Breast epithelium (tissue), 4 donors: ENCODE data around the gene CHD2. TPM values are rescaled to one million over a fixed set of nuclear protein-coding genes. Genes with fewer than 3 reads are reported as not detected.
"Not testable (repeated sequence)": the region's sequence is repeated elsewhere in the genome, so short reads cannot be mapped to it uniquely, and the experiment has no call there.

Experiments
- DNase-seq, 2 donors: peaks; one replicate each; pipeline ENCODE4 v3.0.0-alpha.2; 2019; ENCODE audit warnings: low spot score in 2 of 2
- H3K27ac ChIP-seq, 2 donors: fragments of 200-600 bp; sonication (generic) in 1 of 2; one replicate each; pipeline ENCODE4 v1.5.1; 2016 to 2019; ENCODE audit warnings: mild to moderate bottlenecking in 1 of 2
- H3K27me3 ChIP-seq, 2 donors: fragments of 200-600 bp; sonication (generic) in 1 of 2; one replicate each; pipeline versions ENCODE4 v1.5.1 to v1.6.0; 2017 to 2019; ENCODE audit warnings: control low read depth in 1 of 2, mild to moderate bottlenecking in 1 of 2
- H3K36me3 ChIP-seq: fragments of 200-600 bp; one replicate; pipeline ENCODE4 v1.5.1; 2019
- H3K4me1 ChIP-seq, 2 donors: fragments of 200-600 bp; sonication (generic); one replicate each; pipeline ENCODE4 v1.5.1; 2016 to 2019; ENCODE audit warnings: control low read depth in 1 of 2
- H3K4me3 ChIP-seq, 3 donors: fragments of 200-600 bp; sonication (generic); 1 replicate in 2 of 3; 2 replicates in 1 of 3; pipeline ENCODE4 v1.5.1; 2016 to 2019; ENCODE audit warnings: mild to moderate bottlenecking in 3 of 3, moderate library complexity in 2 of 3
- H3K9me3 ChIP-seq, 2 donors: fragments of 200-600 bp; sonication (generic) in 1 of 2; one replicate each; pipeline ENCODE4 v1.5.1; 2016 to 2019; ENCODE audit warnings: control low read depth in 1 of 2
- POLR2A ChIP-seq: fragments of 450-650 bp; IDR thresholded peaks from one replicate; pipeline ENCODE4 v1.6.1; 2016; ENCODE audit warnings: antibody characterized with exemption, mild to moderate bottlenecking, moderate library complexity
- POLR2AphosphoS5 ChIP-seq, 3 donors: sonication (generic); formaldehyde crosslinking; IDR thresholded peaks; one replicate each; pipeline ENCODE4 v1.6.1; 2017; ENCODE audit warnings: antibody characterized with exemption in 3 of 3
- intact Hi-C: fragments of 100-400 bp; cut with DNase I; formaldehyde crosslinking; loops from one replicate; pipeline ENCODE4 v1.15.1; 2023; ENCODE audit warnings: low total_unique reads
- total RNA-seq, 3 donors: library from RNA; depleted of rRNA; stranded (reverse); fragments of >200 nt; gene quantifications; one replicate each; pipeline ENCODE4 v1.1.0, GENCODE V29; 2016
- TF ChIP-seq, protein P1 (sequence below), 3 donors: fragments of 450-650 bp; IDR thresholded peaks; one replicate each; pipeline ENCODE4 v1.5.1; 2016 to 2017; ENCODE audit warnings: antibody characterized with exemption in 3 of 3, mild to moderate bottlenecking in 3 of 3, moderate library complexity in 3 of 3

CHD2 gene
- total RNA-seq, 3 donors from 2014 or later, result 137 to 215 (median 197) TPM

DNA sequence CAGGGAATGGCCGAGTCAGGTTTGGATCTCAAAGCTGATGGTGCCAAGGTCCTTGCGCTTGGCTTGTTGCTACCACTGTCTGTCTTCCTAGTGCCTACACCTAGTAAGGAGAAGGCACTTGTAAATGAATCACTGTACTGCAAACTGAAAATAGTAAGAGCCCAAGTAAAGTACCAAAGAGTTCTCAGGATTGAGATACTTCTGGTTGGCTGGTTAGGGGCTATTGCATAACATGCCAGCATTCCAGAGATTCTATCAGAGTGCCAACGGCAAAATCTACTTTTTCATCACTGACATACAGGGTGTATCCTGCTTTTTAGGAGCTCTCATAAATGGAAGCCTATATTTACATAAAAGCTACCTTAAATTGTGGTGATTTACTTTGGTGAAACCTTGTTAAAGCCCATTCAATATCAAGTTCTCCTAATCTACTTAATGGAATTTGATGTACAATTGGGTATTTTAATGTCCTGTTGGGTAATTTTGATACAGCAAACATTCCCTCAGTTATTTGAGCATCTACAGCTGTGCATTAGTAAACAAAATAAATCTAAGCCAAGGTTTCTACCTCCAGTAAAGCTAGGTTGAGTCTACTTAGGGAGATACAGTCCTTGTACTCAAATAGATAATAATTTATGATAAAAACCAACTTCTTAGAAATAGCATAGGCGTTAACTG lies 30.7 kb upstream of the CHD2 start:
- Histone ChIP-seq H3K4me1 (peaks cover 0 to 7% of the 10 kb centered on the region in 2 donors), H3K36me3 (no peaks in the 10 kb centered on the region), H3K27ac (peak overlapping the region; percentile 80 to 82), H3K4me3 (no peak overlapping the region), H3K27me3 (no peaks in the 10 kb centered on the region), H3K9me3 (peaks cover 5% of the 10 kb centered on the region in 2 donors)
- intact Hi-C loops, result no loop called here
- peak in 1 of 3 donors; percentile 42 for TF ChIP-seq POLR2AphosphoS5 (IDR thresholded peaks at IDR 0.05)
- TF ChIP-seq, protein P1, sequence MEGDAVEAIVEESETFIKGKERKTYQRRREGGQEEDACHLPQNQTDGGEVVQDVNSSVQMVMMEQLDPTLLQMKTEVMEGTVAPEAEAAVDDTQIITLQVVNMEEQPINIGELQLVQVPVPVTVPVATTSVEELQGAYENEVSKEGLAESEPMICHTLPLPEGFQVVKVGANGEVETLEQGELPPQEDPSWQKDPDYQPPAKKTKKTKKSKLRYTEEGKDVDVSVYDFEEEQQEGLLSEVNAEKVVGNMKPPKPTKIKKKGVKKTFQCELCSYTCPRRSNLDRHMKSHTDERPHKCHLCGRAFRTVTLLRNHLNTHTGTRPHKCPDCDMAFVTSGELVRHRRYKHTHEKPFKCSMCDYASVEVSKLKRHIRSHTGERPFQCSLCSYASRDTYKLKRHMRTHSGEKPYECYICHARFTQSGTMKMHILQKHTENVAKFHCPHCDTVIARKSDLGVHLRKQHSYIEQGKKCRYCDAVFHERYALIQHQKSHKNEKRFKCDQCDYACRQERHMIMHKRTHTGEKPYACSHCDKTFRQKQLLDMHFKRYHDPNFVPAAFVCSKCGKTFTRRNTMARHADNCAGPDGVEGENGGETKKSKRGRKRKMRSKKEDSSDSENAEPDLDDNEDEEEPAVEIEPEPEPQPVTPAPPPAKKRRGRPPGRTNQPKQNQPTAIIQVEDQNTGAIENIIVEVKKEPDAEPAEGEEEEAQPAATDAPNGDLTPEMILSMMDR (IDR thresholded peaks at IDR 0.05), result no peak
- DNase-seq, result peak in 1 of 2 donors; percentile 55

DNA sequence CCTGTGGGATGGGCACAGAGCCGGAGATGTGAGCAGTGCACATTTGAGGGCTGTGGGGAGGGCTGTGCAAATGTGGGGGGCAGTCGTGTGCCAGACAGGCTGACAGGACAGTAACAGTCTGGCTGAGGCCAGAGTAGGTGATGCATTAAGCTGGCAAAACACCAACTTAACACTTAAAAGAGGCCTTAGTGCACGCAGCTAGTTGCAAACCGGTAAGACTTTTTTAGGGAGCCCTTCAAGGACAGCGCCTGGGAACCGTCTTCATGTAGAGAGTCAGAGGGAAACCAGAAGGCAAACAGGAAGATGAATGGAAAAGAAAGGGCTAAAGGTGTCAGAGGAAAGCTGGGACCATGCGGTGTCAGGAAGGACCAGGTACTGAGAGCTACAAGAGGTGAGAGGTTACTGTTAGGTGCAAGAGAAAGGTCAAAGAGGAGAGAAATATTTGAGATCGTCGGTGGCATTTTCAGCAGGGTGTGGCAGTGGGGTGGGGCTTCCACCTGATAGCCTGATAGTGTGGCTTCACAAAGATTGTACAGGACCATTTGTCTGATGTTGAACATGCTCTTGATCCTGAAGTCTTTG lies 30.0 kb upstream of the CHD2 start:
- TF ChIP-seq, protein P1 (IDR thresholded peaks at IDR 0.05), result no peak
- TF ChIP-seq POLR2AphosphoS5 (IDR thresholded peaks at IDR 0.05) (no peak), POLR2A (no peak)
- intact Hi-C loops, result no loop called here
- Histone ChIP-seq H3K27ac (peak overlapping the region; percentile 80 to 82), H3K4me3 (no peak overlapping the region), H3K27me3 (no peaks in the 10 kb centered on the region), H3K4me1 (peaks cover 0 to 7% of the 10 kb centered on the region in 2 donors), H3K36me3 (no peaks in the 10 kb centered on the region), H3K9me3 (no peaks in the 10 kb centered on the region)
- DNase-seq, result no peak

GRCh38 chr15:92872967-92873366 lies 27.2 kb upstream of the CHD2 start:
- intact Hi-C loops, result not testable (repeated sequence)

GRCh38 chr15:92877000-92877399 lies 23.1 kb upstream of the CHD2 start:
- TF ChIP-seq, protein P1 (IDR thresholded peaks at IDR 0.05), result no peak
- no peak for TF ChIP-seq POLR2A
- no peak for TF ChIP-seq POLR2AphosphoS5 (IDR thresholded peaks at IDR 0.05)

More at GRCh38 chr15:92872967-92873366, 27.2 kb upstream of the CHD2 start:
- H3K4me3 ChIP-seq, H3K9me3 ChIP-seq, DNase-seq, H3K27ac ChIP-seq, H3K27me3 ChIP-seq, H3K4me1 ChIP-seq, H3K36me3 ChIP-seq: not testable (repeated sequence)

GRCh38 chr15:92877416-92877815 lies 22.7 kb upstream of the CHD2 start:
- Histone ChIP-seq H3K9me3 (no peaks in the 10 kb centered on the region), H3K4me3 (no peak overlapping the region), H3K36me3 (no peaks in the 10 kb centered on the region), H3K27me3 (no peaks in the 10 kb centered on the region), H3K4me1 (peaks cover 5 to 6% of the 10 kb centered on the region in 2 donors), H3K27ac (no peak overlapping the region)
- intact Hi-C loops, result no loop called here
- no peak for DNase-seq
- TF ChIP-seq, protein P1 (IDR thresholded peaks at IDR 0.05), result no peak
- no peak for TF ChIP-seq POLR2A
- TF ChIP-seq POLR2AphosphoS5 (IDR thresholded peaks at IDR 0.05), result no peak

More at GRCh38 chr15:92877000-92877399, 23.1 kb upstream of the CHD2 start:
- no peak overlapping the region for H3K4me3 ChIP-seq
- H3K9me3 ChIP-seq, result no peaks in the 10 kb centered on the region
- no peak overlapping the region for H3K27ac ChIP-seq
- H3K27me3 ChIP-seq, result no peaks in the 10 kb centered on the region
- intact Hi-C loops, result no loop called here
- no peak for DNase-seq
- peaks cover 5 to 6% of the 10 kb centered on the region in 2 donors for H3K4me1 ChIP-seq
- no peaks in the 10 kb centered on the region for H3K36me3 ChIP-seq
